ENCODE results near the gene PLA2G12A. TPM values are rescaled to one million over a fixed set of nuclear protein-coding genes. Genes with fewer than 3 reads are reported as not detected.
A peak's percentile ranks its signal among the peaks of the same experiment; 100 is the strongest.

Gene PLA2G12A
- total and polyA plus RNA-seq, 9 of the 15 experiments (the other 6 are each of a cell fraction or from before 2014, with no cell fraction given): 24.2 to 226 (median 80.5) TPM

- TF ChIP-seq, protein P1, sequence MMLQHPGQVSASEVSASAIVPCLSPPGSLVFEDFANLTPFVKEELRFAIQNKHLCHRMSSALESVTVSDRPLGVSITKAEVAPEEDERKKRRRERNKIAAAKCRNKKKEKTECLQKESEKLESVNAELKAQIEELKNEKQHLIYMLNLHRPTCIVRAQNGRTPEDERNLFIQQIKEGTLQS (IDR thresholded peaks at IDR 0.05): 0 out of 2 replicates have a peak, but pooled peaks have one; percentile 8
- TF ChIP-seq, protein P1 (CRISPR knock-in tag; conservative IDR thresholded peaks at IDR 0.05): no peak
- TF ChIP-seq ZBTB1 (CRISPR knock-in tag; IDR thresholded peaks at IDR 0.05; ENCODE audit: borderline replicate concordance, low read depth) (0 out of 2 replicates have a peak, but pooled peaks have one; percentile 61), CBFB (CRISPR knock-in tag; IDR thresholded peaks at IDR 0.05) (peak; percentile 52; the same call in 1 of the 2 replicates), HDAC1 (IDR thresholded peaks at IDR 0.05) (peak in 1 of 2 experiments; percentile 64; a peak in 1 of 4 replicates), CBFA2T3 (IDR thresholded peaks at IDR 0.05) (no peak), CGGBP1 (CRISPR knock-in tag; IDR thresholded peaks at IDR 0.05) (no peak), CEBPG (CRISPR knock-in tag; IDR thresholded peaks at IDR 0.05) (peak; percentile 79), CEBPG (tag; conservative IDR thresholded peaks at IDR 0.05 in 1 of 2, IDR thresholded peaks at IDR 0.05 in 1 of 2) (peak; percentile 64 to 73; a peak in 3 of 4 replicates), MTF1 (CRISPR knock-in tag; IDR thresholded peaks at IDR 0.05; ENCODE audit: borderline replicate concordance) (no peak), THAP12 (CRISPR knock-in tag; IDR thresholded peaks at IDR 0.05) (no peak), ZFPM2 (CRISPR knock-in tag; IDR thresholded peaks at IDR 0.05) (no peak)
- TF ChIP-seq, protein P2, sequence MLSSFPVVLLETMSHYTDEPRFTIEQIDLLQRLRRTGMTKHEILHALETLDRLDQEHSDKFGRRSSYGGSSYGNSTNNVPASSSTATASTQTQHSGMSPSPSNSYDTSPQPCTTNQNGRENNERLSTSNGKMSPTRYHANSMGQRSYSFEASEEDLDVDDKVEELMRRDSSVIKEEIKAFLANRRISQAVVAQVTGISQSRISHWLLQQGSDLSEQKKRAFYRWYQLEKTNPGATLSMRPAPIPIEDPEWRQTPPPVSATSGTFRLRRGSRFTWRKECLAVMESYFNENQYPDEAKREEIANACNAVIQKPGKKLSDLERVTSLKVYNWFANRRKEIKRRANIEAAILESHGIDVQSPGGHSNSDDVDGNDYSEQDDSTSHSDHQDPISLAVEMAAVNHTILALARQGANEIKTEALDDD (IDR thresholded peaks at IDR 0.05): peak; percentile 6; the same call in 1 of the 2 replicates
- TF ChIP-seq, protein P3, sequence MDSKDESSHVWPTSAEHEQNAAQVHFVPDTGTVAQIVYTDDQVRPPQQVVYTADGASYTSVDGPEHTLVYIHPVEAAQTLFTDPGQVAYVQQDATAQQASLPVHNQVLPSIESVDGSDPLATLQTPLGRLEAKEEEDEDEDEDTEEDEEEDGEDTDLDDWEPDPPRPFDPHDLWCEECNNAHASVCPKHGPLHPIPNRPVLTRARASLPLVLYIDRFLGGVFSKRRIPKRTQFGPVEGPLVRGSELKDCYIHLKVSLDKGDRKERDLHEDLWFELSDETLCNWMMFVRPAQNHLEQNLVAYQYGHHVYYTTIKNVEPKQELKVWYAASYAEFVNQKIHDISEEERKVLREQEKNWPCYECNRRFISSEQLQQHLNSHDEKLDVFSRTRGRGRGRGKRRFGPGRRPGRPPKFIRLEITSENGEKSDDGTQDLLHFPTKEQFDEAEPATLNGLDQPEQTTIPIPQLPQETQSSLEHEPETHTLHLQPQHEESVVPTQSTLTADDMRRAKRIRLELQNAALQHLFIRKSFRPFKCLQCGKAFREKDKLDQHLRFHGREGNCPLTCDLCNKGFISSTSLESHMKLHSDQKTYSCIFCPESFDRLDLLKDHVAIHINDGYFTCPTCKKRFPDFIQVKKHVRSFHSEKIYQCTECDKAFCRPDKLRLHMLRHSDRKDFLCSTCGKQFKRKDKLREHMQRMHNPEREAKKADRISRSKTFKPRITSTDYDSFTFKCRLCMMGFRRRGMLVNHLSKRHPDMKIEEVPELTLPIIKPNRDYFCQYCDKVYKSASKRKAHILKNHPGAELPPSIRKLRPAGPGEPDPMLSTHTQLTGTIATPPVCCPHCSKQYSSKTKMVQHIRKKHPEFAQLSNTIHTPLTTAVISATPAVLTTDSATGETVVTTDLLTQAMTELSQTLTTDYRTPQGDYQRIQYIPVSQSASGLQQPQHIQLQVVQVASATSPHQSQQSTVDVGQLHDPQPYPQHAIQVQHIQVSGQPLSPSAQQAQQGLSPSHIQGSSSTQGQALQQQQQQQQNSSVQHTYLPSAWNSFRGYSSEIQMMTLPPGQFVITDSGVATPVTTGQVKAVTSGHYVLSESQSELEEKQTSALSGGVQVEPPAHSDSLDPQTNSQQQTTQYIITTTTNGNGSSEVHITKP (IDR thresholded peaks at IDR 0.05; ENCODE audit: partially characterized antibody): peak; percentile 63
- TF ChIP-seq, protein P4, sequence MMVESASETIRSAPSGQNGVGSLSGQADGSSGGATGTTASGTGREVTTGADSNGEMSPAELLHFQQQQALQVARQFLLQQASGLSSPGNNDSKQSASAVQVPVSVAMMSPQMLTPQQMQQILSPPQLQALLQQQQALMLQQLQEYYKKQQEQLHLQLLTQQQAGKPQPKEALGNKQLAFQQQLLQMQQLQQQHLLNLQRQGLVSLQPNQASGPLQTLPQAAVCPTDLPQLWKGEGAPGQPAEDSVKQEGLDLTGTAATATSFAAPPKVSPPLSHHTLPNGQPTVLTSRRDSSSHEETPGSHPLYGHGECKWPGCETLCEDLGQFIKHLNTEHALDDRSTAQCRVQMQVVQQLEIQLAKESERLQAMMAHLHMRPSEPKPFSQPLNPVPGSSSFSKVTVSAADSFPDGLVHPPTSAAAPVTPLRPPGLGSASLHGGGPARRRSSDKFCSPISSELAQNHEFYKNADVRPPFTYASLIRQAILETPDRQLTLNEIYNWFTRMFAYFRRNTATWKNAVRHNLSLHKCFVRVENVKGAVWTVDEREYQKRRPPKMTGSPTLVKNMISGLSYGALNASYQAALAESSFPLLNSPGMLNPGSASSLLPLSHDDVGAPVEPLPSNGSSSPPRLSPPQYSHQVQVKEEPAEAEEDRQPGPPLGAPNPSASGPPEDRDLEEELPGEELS (CRISPR knock-in tag; IDR thresholded peaks at IDR 0.05; ENCODE audit: borderline replicate concordance): 0 out of 2 replicates have a peak, but pooled peaks have one; percentile 23
Measured at GRCh38 chr4:109729117-109729717, 653 bp downstream of the PLA2G12A start (continued).

All from K562 (cell line).